H1 (cell line): ENCODE data around the gene FRMD5. TPM values are rescaled to one million over a fixed set of nuclear protein-coding genes. Genes with fewer than 3 reads are reported as not detected.

ENCODE experiments used
- POLR2A ChIP-seq, 2 experiments: IDR thresholded peaks; 1 replicate in 1 of 2; 2 replicates in 1 of 2; pipeline ENCODE4 v1.6.1; 2011; ENCODE audit warnings: low read depth in 2 of 2, low read length in 2 of 2, mild to moderate bottlenecking in 2 of 2; ENCODE audit errors: control extremely low read depth in 1 of 2
- RBBP5 ChIP-seq: IDR thresholded peaks from 2 replicates; pipeline ENCODE4 v1.7.1; 2012; ENCODE audit warnings: low read depth, mild to moderate bottlenecking, inconsistent platforms, low read length, moderate library complexity, borderline replicate concordance
- YY1 ChIP-seq: IDR thresholded peaks from 2 replicates; pipeline ENCODE4 v1.6.1; 2011; ENCODE audit warnings: low read depth, mild to moderate bottlenecking, low read length
- polyA plus RNA-seq, 7 experiments: library from polyadenylated mRNA; depleted of rRNA in 3 of 7; stranded (reverse) in 5 of 7; unstranded in 2 of 7; fragments of >200 nt in 5 of 7; fragments of 200-250 nt in 2 of 7; gene quantifications; 1 replicate in 5 of 7; 2 replicates in 1 of 7; 4 replicates in 1 of 7; pipeline versions ENCODE4 v1.2.1 to v1.2.3, GENCODE V29; 2011 to 2013; ENCODE audit warnings: missing spikeins in 2 of 7, mixed read lengths in 2 of 7
- total RNA-seq: library from RNA; stranded (reverse); fragmentation: NEBNext Ultra II Directional; extraction: Animal tissue kit (Norgen Biotek cat#: 25700); gene quantifications from 2 replicates; pipeline ENCODE4 v1.2.1, GENCODE V29; 2021
- TF ChIP-seq, protein P1 (sequence below): fragments of 300-600 bp; sonication (generic); IDR thresholded peaks from 2 replicates; pipeline ENCODE4 v1.7.1; 2012; ENCODE audit warnings: low read length, moderate library complexity, mild to moderate bottlenecking, inconsistent platforms; ENCODE audit not compliant: insufficient replicate concordance

Gene FRMD5
- total and polyA plus RNA-seq, 2 of the 8 experiments (the other 6 are each of a cell fraction or from before 2014, with no cell fraction given) = 10.1 to 12.6 TPM

- TF ChIP-seq YY1 = no peak
- no peak for TF ChIP-seq RBBP5
- no peak for TF ChIP-seq POLR2A (IDR thresholded peaks at IDR 0.05; ENCODE audit: control extremely low read depth in 1 of 2, low read depth in 2 of 2, low read length in 2 of 2)
- TF ChIP-seq, protein P1, sequence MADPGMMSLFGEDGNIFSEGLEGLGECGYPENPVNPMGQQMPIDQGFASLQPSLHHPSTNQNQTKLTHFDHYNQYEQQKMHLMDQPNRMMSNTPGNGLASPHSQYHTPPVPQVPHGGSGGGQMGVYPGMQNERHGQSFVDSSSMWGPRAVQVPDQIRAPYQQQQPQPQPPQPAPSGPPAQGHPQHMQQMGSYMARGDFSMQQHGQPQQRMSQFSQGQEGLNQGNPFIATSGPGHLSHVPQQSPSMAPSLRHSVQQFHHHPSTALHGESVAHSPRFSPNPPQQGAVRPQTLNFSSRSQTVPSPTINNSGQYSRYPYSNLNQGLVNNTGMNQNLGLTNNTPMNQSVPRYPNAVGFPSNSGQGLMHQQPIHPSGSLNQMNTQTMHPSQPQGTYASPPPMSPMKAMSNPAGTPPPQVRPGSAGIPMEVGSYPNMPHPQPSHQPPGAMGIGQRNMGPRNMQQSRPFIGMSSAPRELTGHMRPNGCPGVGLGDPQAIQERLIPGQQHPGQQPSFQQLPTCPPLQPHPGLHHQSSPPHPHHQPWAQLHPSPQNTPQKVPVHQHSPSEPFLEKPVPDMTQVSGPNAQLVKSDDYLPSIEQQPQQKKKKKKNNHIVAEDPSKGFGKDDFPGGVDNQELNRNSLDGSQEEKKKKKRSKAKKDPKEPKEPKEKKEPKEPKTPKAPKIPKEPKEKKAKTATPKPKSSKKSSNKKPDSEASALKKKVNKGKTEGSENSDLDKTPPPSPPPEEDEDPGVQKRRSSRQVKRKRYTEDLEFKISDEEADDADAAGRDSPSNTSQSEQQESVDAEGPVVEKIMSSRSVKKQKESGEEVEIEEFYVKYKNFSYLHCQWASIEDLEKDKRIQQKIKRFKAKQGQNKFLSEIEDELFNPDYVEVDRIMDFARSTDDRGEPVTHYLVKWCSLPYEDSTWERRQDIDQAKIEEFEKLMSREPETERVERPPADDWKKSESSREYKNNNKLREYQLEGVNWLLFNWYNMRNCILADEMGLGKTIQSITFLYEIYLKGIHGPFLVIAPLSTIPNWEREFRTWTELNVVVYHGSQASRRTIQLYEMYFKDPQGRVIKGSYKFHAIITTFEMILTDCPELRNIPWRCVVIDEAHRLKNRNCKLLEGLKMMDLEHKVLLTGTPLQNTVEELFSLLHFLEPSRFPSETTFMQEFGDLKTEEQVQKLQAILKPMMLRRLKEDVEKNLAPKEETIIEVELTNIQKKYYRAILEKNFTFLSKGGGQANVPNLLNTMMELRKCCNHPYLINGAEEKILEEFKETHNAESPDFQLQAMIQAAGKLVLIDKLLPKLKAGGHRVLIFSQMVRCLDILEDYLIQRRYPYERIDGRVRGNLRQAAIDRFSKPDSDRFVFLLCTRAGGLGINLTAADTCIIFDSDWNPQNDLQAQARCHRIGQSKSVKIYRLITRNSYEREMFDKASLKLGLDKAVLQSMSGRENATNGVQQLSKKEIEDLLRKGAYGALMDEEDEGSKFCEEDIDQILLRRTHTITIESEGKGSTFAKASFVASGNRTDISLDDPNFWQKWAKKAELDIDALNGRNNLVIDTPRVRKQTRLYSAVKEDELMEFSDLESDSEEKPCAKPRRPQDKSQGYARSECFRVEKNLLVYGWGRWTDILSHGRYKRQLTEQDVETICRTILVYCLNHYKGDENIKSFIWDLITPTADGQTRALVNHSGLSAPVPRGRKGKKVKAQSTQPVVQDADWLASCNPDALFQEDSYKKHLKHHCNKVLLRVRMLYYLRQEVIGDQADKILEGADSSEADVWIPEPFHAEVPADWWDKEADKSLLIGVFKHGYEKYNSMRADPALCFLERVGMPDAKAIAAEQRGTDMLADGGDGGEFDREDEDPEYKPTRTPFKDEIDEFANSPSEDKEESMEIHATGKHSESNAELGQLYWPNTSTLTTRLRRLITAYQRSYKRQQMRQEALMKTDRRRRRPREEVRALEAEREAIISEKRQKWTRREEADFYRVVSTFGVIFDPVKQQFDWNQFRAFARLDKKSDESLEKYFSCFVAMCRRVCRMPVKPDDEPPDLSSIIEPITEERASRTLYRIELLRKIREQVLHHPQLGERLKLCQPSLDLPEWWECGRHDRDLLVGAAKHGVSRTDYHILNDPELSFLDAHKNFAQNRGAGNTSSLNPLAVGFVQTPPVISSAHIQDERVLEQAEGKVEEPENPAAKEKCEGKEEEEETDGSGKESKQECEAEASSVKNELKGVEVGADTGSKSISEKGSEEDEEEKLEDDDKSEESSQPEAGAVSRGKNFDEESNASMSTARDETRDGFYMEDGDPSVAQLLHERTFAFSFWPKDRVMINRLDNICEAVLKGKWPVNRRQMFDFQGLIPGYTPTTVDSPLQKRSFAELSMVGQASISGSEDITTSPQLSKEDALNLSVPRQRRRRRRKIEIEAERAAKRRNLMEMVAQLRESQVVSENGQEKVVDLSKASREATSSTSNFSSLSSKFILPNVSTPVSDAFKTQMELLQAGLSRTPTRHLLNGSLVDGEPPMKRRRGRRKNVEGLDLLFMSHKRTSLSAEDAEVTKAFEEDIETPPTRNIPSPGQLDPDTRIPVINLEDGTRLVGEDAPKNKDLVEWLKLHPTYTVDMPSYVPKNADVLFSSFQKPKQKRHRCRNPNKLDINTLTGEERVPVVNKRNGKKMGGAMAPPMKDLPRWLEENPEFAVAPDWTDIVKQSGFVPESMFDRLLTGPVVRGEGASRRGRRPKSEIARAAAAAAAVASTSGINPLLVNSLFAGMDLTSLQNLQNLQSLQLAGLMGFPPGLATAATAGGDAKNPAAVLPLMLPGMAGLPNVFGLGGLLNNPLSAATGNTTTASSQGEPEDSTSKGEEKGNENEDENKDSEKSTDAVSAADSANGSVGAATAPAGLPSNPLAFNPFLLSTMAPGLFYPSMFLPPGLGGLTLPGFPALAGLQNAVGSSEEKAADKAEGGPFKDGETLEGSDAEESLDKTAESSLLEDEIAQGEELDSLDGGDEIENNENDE = no peak
Observed at GRCh38 chr15:43911235-43911781, 283.8 kb downstream of the FRMD5 start (continued).
